ENCODE measurements around the gene ZNF467.
A peak's percentile ranks its signal among the peaks of the same experiment; 100 is the strongest.

The ZNF467 gene

DNA sequence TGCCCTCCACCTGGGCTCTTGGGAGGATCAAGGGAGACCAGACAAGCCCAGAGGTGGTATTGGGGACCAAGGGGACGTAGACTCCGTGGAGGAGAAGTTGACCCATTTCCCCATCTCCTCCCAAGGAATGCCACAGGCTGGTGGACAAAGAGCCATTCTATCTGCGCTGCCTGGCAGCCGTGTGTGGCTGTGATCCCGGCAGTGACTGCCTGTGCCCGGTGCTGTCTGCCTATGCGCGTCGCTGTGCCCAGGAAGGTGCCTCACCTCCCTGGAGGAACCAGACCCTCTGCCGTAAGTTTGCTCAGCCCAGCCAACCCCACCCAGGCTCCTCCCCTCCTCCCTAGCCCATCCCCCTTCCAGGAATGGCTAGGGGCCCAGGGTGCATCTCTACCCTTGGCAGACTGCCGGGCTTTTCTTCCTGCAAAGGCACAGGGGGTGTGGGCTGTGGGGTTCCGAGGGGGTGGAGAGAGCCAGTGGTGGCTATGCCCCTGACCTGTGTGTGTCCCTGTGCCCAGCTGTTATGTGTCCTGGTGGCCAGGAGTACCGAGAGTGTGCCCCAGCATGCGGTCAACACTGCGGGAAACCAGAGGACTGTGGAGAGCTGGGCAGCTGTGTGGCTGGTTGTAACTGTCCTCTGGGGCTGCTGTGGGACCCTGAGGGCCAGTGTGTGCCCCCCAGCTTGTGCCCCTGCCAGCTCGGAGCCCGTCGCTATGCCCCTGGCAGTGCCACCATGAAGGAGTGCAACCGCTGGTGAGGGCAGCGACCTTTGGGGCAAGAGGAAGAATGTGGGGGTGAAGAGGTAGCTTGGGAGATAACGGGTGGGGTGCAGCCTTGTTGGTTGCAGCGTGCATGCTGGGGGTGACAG is 10.2 kb upstream of the ZNF467 start:
- no peak for DNase-seq

DNA sequence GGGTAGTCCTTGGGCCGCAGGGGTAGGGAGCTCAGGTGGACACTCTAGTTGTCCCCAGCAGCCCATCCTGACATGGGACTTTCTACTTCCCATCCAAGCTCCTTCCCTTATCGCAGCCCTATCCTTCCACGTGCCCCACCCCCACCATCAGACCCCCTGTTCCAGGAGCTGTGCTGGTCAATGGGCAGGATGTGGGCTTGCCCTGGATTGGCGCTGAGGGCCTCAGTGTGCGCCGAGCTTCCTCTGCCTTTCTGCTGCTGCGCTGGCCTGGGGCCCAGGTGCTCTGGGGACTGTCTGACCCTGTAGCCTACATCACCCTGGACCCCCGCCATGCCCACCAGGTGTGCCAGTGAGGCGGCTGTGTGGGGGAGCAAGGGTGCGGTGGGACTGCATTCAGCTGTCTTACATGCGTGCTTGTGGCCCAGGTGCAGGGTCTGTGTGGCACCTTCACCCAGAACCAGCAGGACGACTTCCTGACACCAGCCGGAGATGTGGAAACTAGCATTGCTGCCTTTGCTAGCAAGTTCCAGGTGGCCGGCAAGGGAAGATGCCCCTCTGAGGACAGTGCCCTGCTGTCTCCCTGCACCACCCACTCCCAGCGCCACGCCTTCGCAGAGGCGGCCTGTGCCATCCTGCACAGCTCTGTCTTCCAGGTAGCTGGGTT is 9.4 kb upstream of the ZNF467 start:
- DNase-seq: no peak

DNA sequence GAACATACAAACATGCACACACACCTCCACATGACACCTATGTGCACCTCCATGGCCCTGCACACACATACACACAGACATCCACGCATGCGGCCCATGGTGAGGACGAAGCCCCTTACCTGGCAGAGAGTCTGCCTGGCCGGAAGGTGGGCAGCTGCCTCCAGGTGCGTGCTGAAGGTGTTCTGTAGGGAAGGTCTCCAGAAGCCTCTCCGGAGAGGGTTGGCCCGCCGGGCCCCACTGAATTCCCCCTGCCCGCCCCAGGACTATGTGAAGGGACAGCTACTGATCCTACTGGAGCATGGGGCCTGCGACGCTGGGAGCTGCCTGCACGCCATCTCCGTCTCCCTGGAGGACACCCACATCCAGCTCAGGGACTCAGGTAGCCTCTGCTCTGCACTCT is 8.5 kb upstream of the ZNF467 start:
- no peak for DNase-seq

DNA sequence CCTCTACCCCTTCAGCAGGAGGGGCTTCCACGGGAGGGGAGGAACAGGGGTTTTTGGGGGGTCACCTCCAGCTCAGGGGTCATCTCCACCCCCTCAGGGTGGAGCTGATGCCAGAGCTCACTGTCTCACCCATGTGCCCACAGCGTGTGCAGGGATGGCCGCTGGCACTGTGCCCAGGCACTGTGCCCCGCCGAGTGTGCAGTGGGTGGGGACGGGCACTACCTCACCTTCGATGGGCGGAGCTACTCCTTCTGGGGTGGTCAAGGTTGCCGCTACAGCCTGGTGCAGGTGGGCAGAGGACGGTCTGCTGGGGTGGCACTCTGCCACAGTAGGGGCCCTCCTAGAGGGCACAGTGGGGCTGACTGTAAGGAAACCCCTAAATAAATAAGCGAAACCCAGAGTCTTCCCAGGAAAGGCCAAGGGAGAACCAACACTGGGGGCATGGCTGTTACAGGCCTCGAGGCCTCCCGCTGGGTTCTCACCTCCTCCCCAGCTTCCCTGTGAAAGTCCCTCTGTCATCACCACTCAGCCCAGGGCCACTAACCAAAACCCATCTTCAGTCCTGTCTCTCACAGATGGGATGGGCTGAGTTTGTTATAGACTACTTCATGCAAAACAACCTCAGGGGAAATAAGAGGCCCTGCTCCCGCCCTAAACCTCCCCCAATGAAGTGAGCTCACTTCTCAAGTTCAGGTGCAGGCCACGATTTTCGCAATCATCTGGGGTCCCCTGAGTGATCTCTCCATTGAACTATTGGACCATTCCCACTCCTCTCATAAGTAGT is 7.4 kb upstream of the ZNF467 start:
- DNase-seq: no peak

DNA sequence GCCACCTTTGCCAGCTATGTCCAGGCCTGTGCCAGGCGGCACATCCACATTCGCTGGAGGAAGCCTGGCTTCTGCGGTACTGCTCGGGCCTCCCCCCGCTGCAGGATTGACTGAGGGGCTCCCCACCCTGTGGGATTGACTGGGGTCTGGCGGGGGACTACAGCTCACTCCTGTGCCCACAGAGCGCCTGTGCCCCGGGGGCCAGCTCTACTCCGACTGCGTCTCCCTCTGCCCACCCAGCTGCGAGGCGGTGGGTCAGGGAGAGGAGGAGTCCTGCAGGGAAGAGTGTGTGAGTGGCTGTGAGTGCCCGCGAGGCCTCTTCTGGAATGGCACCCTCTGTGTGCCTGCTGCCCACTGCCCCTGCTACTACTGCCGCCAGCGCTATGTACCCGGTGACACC is 6.7 kb upstream of the ZNF467 start:
- no peak for DNase-seq

DNA sequence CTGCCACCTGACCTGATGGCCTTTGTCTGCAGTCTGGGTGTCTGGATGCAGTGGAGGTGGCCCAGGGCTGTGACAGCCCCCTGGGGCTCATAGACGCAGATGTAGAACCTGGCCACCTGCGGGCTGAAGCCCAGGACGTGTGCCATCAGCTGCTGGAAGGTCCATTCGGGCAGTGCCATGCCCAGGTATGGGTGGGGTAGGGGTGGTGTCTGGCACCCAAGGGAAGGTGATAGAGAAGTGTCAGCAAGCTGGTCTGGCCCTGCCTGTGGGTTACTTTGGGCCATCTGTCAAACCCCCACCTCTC is 6.1 kb upstream of the ZNF467 start:
- DNase-seq: no peak

DNA sequence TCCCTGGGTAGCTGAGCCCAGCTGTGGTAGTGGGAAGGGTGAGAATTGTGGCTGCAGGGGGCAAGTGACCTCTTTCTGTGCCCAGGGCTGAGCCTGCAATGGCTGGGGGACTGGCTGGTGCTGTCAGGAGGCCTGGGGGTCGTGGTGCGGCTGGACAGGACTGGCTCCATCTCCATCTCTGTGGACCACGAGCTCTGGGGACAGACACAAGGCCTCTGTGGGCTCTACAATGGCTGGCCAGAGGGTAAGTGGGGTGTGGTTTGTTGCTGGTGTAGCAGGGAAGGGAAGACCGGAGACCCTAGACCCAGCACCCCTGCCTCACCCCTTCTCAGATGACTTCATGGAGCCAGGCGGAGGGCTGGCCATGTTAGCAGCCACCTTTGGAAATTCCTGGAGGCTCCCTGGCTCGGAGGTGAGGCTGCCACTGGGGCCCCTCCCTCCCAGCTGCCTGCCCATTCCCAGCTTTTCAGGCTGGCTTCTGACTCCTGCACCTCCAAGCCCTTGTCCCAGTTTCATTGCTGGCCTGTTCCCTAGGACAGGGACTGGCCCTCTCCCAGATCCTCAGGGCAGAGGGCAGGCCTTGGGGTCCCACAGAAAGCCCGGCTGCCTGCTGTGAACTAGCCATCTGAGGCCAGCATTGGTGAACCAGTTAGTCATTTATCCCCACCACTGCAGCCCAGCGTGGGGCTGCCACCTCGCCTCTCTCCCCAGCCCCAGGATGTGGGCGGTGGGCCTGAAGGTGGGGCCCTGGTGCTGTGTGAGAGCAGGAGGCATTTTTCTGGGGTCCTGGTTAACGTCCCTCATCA is 5.5 kb upstream of the ZNF467 start:
- no peak for DNase-seq

DNA sequence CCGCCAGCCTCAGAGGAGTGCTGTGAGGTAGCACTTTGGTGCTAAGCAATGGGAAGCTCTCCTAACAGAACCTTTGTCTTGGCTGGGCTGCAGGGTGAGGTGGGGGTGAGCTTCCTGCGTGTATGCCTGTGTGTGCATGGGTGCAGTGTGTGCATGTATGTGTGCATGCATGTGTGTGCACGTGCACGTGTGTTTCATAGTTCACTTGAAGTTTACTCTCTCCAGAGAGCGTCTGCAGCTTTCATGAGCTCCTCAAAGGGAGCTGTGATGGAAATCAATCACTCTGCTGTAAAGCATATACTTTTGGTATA is 4.9 kb upstream of the ZNF467 start:
- DNase-seq: no peak

DNA sequence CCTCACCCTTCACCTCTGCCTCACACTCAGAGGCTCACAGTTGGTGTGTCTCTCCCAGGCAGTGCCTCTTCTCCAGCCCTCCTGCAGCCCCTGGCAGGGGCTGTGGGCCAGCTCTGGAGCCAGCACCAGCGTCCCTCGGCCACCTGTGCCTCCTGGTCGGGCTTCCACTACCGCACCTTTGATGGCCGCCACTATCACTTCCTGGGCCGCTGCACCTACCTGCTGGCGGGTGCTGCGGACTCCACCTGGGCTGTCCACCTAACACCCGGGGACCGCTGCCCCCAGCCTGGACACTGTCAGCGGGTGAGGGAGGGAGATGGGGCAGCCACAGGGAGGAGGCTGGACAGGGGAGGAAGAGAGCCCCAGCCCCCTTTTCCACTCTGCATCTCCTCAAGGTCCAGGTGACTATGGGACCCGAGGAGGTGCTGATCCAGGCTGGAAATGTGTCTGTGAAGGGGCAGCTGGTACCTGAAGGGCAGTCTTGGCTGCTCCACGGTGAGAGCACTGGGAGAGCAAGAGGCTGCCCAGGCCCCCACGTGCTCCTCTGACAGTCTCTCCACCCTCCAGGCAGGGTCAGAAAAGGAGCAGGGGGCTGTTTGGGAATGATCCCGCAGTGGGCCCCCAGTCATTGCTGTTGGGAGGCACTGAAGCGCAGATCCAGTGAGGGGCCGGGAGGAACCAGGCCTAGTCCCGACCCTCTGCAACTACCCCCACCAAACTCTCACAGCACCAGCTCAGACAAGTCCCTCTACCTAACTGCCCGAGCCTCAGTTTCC is 4.4 kb upstream of the ZNF467 start:
- no peak for DNase-seq

DNA sequence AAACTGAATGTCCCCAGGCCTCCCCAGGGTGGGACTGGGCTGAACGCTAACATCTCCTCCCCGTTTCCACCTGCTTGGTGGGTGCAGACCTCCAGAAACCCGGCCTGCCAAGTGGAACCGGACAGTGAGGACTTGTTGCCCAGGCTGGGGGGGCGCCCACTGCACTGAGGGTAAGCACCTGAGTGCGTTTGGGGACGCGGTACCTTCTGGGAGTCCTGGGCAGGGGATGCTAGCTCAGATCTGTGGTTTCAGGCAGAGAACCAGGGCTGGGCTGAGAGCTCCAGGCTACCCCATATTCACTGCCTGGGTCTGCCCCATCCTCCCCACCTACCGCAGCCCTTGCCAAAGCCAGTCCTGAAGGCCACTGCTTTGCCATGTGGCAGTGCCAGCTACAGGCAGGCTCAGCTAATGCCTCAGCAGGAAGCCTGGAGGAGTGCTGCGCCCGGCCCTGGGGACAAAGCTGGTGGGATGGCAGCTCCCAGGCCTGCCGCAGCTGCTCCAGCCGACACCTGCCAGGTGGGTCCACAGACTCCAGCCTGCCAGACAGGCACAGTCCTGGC is 3.5 kb upstream of the ZNF467 start:
- DNase-seq: no peak

DNA sequence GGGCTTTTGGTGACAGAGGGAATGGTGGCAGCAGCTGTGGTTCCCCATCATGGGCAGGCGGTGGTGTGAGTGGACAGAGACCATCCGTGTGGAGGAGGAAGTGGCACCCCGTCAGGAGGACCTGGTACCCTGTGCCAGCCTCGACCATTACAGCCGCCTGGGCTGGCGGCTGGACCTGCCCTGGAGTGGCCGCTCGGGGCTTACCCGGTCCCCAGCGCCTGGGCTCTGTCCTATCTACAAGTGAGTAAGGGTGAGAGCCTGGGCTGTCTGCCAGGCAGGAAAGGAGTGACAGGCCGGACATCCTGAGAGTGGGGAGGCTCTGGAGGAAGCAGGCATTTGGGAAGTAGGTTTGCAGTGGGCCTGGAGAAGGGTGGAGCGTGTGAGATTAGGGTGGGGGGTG is 2.9 kb upstream of the ZNF467 start:
- DNase-seq: no peak

DNA sequence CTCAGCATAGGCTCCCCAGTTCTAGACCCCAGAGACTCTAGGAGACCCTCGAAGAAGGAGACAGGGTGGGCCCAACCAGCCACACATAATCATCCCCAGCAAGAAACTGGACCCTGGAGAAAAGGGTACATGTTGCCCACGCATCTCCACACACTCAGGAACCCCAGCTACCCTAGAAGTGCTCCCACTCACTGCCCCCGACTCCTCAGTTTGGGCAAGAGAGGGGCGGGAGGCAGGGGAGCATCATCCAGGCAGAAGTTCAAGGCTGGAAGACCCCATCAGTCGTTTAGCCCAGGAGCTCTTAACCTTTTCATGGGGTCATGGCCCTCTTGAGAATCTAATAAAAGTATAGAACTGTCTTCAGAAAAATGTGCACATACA is 1.8 kb upstream of the ZNF467 start:
- no peak for DNase-seq

DNA sequence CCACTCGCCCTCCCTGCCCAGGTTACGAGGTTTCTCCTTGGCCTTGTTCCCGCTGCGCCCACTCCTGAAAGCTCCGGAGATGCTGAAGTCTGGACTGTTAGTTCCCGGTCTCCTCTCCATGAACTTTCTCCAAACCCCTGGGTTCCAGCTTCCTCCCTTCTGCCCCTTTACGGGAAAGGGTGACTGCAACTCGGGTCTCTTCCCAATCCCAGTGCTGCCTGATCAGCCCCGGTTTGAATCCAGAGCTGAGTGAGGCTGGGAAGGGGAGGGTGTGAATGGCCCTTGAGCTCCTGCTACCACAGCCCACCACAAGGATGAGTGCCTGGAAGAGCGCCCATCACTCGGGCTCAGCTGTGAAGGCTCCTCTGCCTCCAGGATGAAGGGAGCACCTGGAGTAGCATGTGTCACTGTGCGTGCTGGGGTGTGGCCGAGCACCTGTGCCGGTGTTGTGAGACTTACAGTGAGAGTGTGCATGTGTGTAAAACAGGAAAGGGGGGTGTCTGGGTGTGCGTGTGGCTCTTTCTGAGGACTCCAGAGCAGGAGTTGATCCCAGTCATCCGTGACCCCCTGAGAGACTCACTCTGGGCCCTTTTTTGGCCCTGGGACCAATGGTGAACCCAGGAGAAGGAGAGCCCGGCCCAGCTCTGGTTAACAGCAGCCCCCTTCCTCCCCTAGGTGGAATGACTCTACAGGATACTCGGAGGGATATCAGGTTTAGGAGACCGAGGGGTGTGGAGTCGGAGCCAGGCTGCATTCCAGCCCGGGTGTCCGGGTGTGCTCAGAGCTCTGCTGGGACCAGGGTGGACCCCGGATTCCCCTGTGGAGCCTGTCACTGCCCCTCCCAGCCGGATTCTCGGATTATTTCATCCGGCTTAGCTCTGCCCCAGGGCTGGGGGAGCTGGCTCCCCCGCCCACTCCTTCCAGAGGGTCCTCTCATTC is 1.1 kb upstream of the ZNF467 start:
- DNase-seq: no peak

DNA sequence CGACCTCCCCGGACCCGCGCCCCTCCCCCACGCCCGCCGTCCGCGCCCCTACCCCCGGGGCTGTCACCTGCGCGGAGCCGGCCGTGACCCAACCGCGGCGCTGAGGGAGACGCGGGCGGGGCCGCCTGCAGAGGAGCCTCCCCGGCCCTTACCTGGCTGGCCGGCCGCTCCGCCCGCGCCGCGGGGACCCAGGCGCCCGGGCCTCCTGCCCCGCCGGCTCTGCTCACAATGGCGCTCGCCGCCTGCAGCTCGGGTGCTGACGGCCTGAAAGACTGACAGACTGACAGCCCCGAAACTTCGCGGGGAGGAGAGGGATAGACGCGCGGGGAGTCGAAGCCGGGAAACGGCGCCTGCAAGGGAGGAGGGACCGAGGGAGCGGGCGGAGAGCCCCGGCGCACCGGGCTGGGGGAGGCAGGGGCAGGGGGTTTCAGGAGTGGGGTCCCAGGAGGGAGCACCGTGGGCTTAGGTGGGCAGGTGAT is 393 bp downstream of the ZNF467 start:
- DNase-seq: no peak

DNA sequence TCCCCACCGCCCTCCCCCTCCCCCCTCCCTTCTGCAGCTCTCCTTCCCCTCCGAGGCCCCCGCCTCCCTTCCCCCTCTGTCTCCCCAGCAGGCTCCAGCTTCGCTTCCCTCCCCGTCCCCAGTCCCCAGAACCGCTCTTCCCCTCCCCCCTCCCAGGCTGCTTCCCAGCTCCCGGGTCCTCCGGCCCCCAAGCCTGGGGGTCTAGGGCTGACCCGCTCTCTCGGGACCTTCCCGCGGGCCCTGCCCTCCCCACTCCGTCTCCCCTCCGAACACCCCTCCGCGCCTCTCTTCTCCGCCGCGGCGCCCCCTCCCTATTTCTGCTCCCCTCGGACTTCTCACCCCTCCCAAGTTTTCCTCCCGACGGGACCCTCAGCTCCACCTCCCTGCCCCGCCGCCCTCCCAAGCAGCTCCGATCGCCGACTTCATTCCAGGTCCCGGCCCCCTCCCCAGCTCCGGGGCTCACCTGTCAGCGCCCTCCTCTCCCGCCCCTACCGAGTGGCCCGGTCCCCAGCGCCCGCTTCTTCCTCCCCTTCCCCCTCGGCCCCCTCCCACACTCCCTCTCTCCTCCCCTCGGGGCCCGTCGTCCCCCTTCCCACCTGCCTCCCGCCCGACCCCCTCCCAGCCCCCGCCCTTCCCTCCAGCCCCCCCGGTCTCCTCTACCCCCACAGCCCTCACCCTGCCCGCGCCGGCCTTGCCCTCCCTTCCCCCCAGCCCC is 990 bp downstream of the ZNF467 start:
- no peak for DNase-seq

DNA sequence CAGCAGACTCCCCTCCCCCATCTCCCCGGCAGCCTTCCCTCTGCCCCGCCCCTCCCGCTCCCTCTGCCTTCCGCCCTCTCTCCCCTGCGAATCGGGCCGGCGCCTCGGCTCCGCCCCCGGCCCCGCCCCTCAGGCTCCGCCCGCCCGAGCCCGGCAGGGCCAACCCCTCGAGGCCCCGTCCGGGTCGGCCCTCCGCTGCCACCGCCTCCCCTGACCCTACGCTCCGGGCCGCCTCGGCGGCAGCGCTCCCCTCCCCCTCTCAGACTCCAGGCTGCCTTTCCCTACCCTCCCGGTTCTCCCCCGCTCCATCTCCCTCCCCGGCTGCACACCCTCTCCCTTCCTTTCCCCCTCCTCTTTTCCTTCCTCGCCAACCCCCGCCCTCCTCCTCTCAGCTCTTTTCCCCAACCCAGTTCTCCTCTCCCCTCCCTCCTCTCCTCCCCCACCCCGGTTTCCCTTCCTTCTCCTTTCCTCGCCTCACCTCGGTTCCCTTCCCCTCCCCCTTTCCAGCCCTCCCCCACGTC is 1.6 kb downstream of the ZNF467 start:
- peak; percentile 84 for DNase-seq

DNA sequence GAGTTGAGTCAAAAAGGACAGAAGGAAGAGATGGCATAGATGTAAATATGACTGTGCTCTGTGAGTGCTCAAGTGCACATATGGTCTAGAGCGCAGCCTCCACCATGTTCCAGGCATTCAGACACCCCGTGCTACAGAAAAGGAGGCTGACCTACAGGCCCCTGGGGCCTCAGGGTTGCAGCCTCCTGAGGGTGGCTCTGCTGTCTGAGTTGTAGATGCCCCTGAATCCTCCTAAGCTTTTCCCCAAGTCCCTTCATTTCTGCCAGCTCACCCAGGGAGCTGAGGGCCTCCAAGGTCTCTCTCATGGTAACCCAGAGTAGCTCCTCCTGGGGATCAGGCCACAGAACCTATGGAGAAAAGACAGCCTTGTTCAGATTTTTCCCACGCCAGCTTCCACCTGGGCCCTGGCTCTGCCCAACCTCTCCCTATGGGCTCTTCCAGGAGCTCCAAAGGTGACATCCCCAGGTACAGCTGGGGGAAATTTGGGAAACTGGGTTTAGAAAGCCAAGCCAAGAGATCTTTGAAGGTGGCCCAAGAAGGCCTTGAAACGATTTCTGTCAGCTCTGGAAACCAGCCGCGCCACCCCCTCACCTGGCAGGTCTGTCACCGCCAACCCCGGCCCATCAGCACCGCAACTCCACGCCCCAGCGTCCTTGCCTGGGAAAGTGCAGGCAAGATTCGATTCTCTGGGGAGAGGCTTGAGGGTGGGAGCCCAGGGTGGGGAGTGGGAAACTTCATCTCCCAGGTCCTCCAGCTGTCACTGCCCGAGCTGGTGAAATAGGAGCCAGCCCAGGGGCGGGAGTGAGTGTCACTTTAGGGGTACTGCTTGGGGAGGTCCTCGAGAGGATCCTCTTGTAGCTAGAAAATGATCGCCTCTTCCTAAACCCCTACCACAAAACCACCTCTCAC is 2.4 kb downstream of the ZNF467 start:
- DNase-seq: no peak

DNA sequence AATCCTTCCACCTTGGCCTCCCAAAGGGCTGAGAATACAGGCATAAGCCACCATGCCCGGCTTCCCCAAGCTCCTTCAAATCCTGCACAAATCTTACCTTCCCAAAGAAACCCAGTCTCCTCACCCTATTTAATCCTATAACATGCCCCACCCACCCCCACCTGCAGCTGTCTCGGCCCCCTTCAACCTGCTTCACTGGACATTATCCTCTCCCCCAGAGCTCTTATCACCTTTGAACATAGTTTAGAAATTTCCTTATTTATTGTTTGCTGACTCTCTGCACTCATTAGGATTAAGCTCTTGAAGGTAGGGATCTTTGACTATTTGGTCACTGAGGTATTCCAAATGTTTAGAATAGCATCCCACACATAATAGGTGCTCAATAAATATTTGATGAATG is 3.5 kb downstream of the ZNF467 start:
- no peak for DNase-seq

DNA sequence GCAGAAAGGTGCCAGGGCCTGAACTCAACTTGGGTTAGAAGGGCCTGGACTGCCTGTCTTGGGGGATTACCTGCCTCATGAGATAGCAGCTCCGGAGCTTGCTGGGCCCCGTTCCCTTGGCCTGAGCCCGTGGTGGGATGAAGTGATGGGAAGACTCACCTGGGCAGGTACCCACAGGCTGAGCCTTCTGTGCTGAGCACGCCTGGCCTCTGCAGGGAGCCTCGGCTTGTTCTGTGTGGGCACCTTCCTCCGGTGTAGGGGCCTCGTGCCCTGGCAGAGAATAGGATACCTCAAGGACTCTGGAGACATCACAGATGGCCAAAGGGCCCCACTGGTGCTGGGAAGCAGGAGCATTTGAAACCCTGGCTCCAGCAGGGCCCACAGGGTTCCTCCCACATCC is 4.5 kb downstream of the ZNF467 start:
- DNase-seq: no peak

Data from activated CD4-positive, alpha-beta T cell treated with anti-CD3 and anti-CD28 coated beads, Interleukin-2, amount 50 U/mL, for 16 hours (primary cell).